OCI-LY3 (cell line): ENCODE results near the gene ASIC4.

ENCODE experiments used
- EZH2phosphoT487 ChIP-seq: fragments of 200-600 bp; shearing (Covaris generic); IDR thresholded peaks from 2 replicates; pipeline ENCODE4 v1.6.1; 2018; ENCODE audit warnings: antibody characterized with exemption, mixed run types, low read depth
- TF ChIP-seq, protein P1 (sequence below): fragments of 200-600, 300-600 bp; sonication (generic); IDR thresholded peaks from 2 replicates; pipeline ENCODE4 v1.5.1; 2014; ENCODE audit warnings: antibody characterized with exemption, low read length, low read depth

DNA sequence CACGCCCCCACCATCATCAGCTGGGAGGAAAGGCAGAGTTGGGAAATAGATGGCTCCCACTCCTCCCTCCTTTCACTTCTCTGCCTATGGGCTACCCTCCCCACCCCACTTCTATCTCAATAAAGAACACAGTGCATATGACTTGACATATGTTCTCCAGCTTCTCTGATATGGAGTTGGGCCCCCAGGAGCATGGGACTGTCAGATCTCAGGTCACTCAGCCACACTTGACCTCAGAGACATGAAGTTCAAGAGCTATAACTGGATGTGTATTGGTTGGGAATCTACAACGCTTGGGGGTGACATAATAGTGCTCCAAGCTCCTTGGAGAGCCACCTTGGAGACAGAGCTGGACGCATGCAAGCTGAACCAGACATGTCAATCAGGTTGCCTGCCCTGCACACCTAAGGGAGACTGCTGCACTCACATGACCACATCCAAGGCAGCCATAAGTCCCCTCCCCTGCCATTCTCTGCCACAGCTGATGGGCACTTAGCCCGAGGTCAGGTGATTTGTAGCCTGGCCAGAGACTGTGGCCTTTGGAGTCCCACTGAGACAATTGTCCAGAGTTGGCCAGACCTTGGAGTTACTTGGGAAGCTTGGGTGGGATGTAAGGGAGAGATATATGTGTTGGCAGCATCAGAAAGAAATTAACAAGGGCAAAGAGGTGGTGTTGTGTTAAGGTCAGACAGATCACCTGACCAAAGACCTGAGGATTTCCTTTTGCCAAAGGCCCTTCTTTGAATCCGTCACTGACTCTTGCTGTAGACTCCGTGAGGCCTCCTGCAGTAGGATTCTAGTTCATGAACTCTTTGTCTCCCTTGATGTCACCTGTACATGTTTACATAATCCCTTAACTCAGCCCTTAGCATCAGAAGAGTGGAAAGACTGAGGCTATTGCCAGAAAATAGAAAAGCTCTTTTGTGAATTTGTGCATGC is 61.6 kb downstream of the ASIC4 start:
- TF ChIP-seq, protein P1, sequence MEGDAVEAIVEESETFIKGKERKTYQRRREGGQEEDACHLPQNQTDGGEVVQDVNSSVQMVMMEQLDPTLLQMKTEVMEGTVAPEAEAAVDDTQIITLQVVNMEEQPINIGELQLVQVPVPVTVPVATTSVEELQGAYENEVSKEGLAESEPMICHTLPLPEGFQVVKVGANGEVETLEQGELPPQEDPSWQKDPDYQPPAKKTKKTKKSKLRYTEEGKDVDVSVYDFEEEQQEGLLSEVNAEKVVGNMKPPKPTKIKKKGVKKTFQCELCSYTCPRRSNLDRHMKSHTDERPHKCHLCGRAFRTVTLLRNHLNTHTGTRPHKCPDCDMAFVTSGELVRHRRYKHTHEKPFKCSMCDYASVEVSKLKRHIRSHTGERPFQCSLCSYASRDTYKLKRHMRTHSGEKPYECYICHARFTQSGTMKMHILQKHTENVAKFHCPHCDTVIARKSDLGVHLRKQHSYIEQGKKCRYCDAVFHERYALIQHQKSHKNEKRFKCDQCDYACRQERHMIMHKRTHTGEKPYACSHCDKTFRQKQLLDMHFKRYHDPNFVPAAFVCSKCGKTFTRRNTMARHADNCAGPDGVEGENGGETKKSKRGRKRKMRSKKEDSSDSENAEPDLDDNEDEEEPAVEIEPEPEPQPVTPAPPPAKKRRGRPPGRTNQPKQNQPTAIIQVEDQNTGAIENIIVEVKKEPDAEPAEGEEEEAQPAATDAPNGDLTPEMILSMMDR = no peak
- no peak for TF ChIP-seq EZH2phosphoT487
